Neural progenitor cell (in vitro differentiated cells): ENCODE measurements around the gene TINCR. TPM values are rescaled to one million over a fixed set of nuclear protein-coding genes. Genes with fewer than 3 reads are reported as not detected.

Experiments used
- DNase-seq: peaks from one replicate; pipeline ENCODE4 v3.0.0-alpha.2; 2016; ENCODE audit warnings: low spot score
- H2AFZ ChIP-seq: fragments of 200-600 bp; sonication (generic); replicated peaks from 2 replicates; pipeline ENCODE4 v1.6.1; 2016; ENCODE audit warnings: antibody characterized with exemption
- H3F3A ChIP-seq: fragments of 200-600 bp; sonication (generic); 2 replicates; pipeline ENCODE4 v1.6.1; 2016; ENCODE audit warnings: antibody characterized with exemption, low read depth
- H3K27ac ChIP-seq: fragments of 200-600 bp; sonication (generic); 2 replicates; pipeline ENCODE4 v1.5.1; 2016; ENCODE audit warnings: mild to moderate bottlenecking
- H3K27me3 ChIP-seq: fragments of 200-600 bp; sonication (generic); 2 replicates; pipeline ENCODE4 v1.6.1; 2016; ENCODE audit warnings: mild to moderate bottlenecking, moderate library complexity
- H3K36me3 ChIP-seq: fragments of 200-600 bp; sonication (generic); 2 replicates; pipeline ENCODE4 v1.5.1; 2016
- H3K4me1 ChIP-seq: fragments of 200-600 bp; sonication (generic); 2 replicates; pipeline ENCODE4 v1.6.1; 2016; ENCODE audit warnings: mixed run types
- H3K4me2 ChIP-seq: fragments of 200-600 bp; sonication (generic); 2 replicates; pipeline ENCODE4 v1.6.1; 2016
- H3K4me3 ChIP-seq: fragments of 200-600 bp; sonication (generic); 2 replicates; pipeline ENCODE4 v1.5.1; 2016
- H3K79me2 ChIP-seq: fragments of 200-600 bp; sonication (generic); 2 replicates; pipeline ENCODE4 v1.6.1; 2016; ENCODE audit warnings: low read depth
- H3K9ac ChIP-seq: fragments of 200-600 bp; sonication (generic); 2 replicates; pipeline ENCODE4 v1.6.1; 2016
- H3K9me3 ChIP-seq: fragments of 200-600 bp; sonication (generic); 2 replicates; pipeline ENCODE4 v1.5.1; 2016; ENCODE audit warnings: low read depth
- H4K20me1 ChIP-seq: fragments of 200-600 bp; sonication (generic); 2 replicates; pipeline ENCODE4 v1.6.1; 2016; ENCODE audit warnings: low read depth
- H3K27ac Mint-ChIP-seq: 3 replicates; pipeline ENCODE4 v1.8.0; 2021; ENCODE audit warnings: mixed read lengths
- H3K27me3 Mint-ChIP-seq: 2 replicates; pipeline ENCODE4 v1.8.0; 2022; ENCODE audit warnings: low read depth, mild to moderate bottlenecking, inconsistent platforms, moderate library complexity, mixed read lengths; ENCODE audit not compliant: insufficient read depth
- H3K36me3 Mint-ChIP-seq: 3 replicates; pipeline ENCODE4 v1.8.0; 2021; ENCODE audit warnings: mixed read lengths
- H3K4me1 Mint-ChIP-seq: 3 replicates; pipeline ENCODE4 v1.8.0; 2021; ENCODE audit warnings: mixed read lengths
- H3K4me3 Mint-ChIP-seq: 3 replicates; pipeline ENCODE4 v1.8.0; 2021; ENCODE audit warnings: mild to moderate bottlenecking, moderate library complexity, mixed read lengths
- H3K9me3 Mint-ChIP-seq: 3 replicates; pipeline ENCODE4 v1.8.0; 2020; ENCODE audit warnings: mixed read lengths
- EZH2 ChIP-seq: fragments of 200-600 bp; sonication (generic); IDR thresholded peaks from 2 replicates; pipeline ENCODE4 v1.6.1; 2017; ENCODE audit warnings: antibody characterized with exemption, mild to moderate bottlenecking, moderate library complexity
- EZH2phosphoT487 ChIP-seq: fragments of 200-600 bp; sonication (generic); IDR thresholded peaks from 2 replicates; pipeline ENCODE4 v1.6.1; 2017; ENCODE audit warnings: antibody characterized with exemption
- total RNA-seq: library from RNA; depleted of rRNA; stranded (reverse); fragments of >200 nt; gene quantifications from 2 replicates; pipeline ENCODE4 v1.2.3, GENCODE V29; 2015; ENCODE audit warnings: low replicate concordance
- TF ChIP-seq, protein P1 (sequence below): fragments of 200-600 bp; sonication (generic); IDR thresholded peaks from 2 replicates; pipeline ENCODE4 v1.5.1; 2017; ENCODE audit warnings: antibody characterized with exemption, mild to moderate bottlenecking

Gene TINCR
- total RNA-seq, 1 donor from 2014 or later, result 1.8 TPM

GRCh38 chr19:5600797-5601196 lies 33.0 kb upstream of the TINCR start:
- H3K4me3 ChIP-seq, result no peak overlapping the region
- no peaks in the 10 kb centered on the region for H3K4me1 ChIP-seq
- Mint-ChIP-seq H3K4me1 (no peaks in the 10 kb centered on the region), H3K9me3 (no peaks in the 10 kb centered on the region), H3K27me3 (no peaks in the 10 kb centered on the region), H3K36me3 (peaks cover 40% of the 10 kb centered on the region), H3K4me3 (no peak overlapping the region), H3K27ac (no peak overlapping the region)
- H3K27me3 ChIP-seq, result no peaks in the 10 kb centered on the region
- TF ChIP-seq, protein P1, sequence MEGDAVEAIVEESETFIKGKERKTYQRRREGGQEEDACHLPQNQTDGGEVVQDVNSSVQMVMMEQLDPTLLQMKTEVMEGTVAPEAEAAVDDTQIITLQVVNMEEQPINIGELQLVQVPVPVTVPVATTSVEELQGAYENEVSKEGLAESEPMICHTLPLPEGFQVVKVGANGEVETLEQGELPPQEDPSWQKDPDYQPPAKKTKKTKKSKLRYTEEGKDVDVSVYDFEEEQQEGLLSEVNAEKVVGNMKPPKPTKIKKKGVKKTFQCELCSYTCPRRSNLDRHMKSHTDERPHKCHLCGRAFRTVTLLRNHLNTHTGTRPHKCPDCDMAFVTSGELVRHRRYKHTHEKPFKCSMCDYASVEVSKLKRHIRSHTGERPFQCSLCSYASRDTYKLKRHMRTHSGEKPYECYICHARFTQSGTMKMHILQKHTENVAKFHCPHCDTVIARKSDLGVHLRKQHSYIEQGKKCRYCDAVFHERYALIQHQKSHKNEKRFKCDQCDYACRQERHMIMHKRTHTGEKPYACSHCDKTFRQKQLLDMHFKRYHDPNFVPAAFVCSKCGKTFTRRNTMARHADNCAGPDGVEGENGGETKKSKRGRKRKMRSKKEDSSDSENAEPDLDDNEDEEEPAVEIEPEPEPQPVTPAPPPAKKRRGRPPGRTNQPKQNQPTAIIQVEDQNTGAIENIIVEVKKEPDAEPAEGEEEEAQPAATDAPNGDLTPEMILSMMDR, result no peak
- no peak for TF ChIP-seq EZH2
- no peak for TF ChIP-seq EZH2phosphoT487
- peaks cover 21% of the 10 kb centered on the region for H4K20me1 ChIP-seq
- DNase-seq, result no peak
- no peaks in the 10 kb centered on the region for H3F3A ChIP-seq
- no peaks in the 10 kb centered on the region for H3K36me3 ChIP-seq
- H3K27ac ChIP-seq, result no peak overlapping the region
- no peaks in the 10 kb centered on the region for H3K9me3 ChIP-seq
- no peak overlapping the region for H3K9ac ChIP-seq
- H3K79me2 ChIP-seq, result peaks cover 11% of the 10 kb centered on the region
- H3K4me2 ChIP-seq, result no peak overlapping the region
- H2AFZ ChIP-seq, result no peak overlapping the region

DNA sequence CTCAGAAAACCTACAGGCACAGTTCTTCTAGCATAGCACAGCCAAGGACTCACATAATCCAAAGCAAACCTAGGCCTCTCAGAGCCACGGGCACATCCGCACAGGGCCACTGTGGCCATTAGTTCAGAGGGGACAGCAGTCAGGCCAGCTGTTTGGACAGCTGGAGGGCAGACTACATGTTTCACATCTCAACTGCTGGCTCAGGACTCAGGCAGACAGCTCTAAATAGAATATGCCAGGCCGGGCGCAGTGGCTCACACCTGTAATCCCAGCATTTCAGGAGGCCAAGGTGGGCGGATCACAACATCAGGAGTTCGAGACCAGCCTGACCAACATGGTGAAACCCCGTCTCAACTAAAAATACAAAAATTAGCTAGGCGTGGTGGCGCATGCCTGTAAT lies 28.0 kb upstream of the TINCR start:
- Histone ChIP-seq H3K9me3 (no peaks in the 10 kb centered on the region), H3K4me2 (no peak overlapping the region), H3K4me1 (no peaks in the 10 kb centered on the region), H3K4me3 (no peak overlapping the region), H2AFZ (no peak overlapping the region), H3K36me3 (no peaks in the 10 kb centered on the region), H3K27me3 (no peaks in the 10 kb centered on the region), H4K20me1 (peaks cover 6% of the 10 kb centered on the region), H3K27ac (no peak overlapping the region), H3K79me2 (no peaks in the 10 kb centered on the region), H3F3A (no peaks in the 10 kb centered on the region), H3K9ac (no peak overlapping the region)
- TF ChIP-seq, protein P1, result no peak
- TF ChIP-seq EZH2 (no peak), EZH2phosphoT487 (no peak)
- Mint-ChIP-seq H3K27ac (no peak overlapping the region), H3K36me3 (peaks cover 37% of the 10 kb centered on the region), H3K4me3 (no peak overlapping the region), H3K4me1 (peaks cover 14% of the 10 kb centered on the region), H3K9me3 (no peaks in the 10 kb centered on the region), H3K27me3 (no peaks in the 10 kb centered on the region)
- DNase-seq, result no peak

DNA sequence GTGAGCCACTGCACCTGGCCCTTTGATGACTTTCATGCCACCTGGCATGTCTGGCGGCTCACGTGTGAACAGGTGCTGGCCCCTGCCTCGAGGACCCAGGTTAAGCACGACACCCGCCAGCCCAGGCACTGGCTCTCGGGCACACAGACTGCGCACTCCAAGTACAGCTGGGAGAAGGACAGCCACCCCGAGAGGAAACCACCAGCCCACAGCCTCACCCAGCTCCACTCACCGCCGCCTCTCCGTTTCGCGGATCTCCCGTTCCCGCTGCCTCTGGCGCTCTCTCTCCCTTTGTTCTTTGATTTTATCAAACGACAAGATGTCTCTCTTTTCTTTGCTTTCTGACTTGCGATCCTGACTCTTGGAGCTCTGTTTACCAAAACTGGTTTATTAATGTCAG lies 27.4 kb upstream of the TINCR start:
- H3K27ac Mint-ChIP-seq, result no peak overlapping the region
- Histone ChIP-seq H3K27ac (no peak overlapping the region), H3K4me1 (no peaks in the 10 kb centered on the region), H2AFZ (no peak overlapping the region), H3K4me2 (no peak overlapping the region), H3K36me3 (no peaks in the 10 kb centered on the region), H3K4me3 (no peak overlapping the region), H3K27me3 (no peaks in the 10 kb centered on the region), H3K9me3 (no peaks in the 10 kb centered on the region), H3F3A (no peaks in the 10 kb centered on the region), H4K20me1 (peaks cover 4% of the 10 kb centered on the region), H3K79me2 (no peaks in the 10 kb centered on the region), H3K9ac (no peak overlapping the region)
- no peak for DNase-seq
- H3K4me3 Mint-ChIP-seq, result no peak overlapping the region
- TF ChIP-seq, protein P1, result no peak
- TF ChIP-seq EZH2 (no peak), EZH2phosphoT487 (no peak)
- no peaks in the 10 kb centered on the region for H3K9me3 Mint-ChIP-seq
- H3K36me3 Mint-ChIP-seq, result peaks cover 36% of the 10 kb centered on the region
- peaks cover 14% of the 10 kb centered on the region for H3K4me1 Mint-ChIP-seq
- H3K27me3 Mint-ChIP-seq, result no peaks in the 10 kb centered on the region

- Histone ChIP-seq H3K36me3 (no peaks in the 10 kb centered on the region), H3K4me3 (no peak overlapping the region), H3K27ac (no peak overlapping the region), H3K4me2 (no peak overlapping the region), H3F3A (no peaks in the 10 kb centered on the region), H3K4me1 (no peaks in the 10 kb centered on the region), H3K9me3 (no peaks in the 10 kb centered on the region), H4K20me1 (peaks cover 4% of the 10 kb centered on the region), H2AFZ (no peak overlapping the region), H3K9ac (no peak overlapping the region), H3K27me3 (no peaks in the 10 kb centered on the region), H3K79me2 (no peaks in the 10 kb centered on the region)
- peaks cover 14% of the 10 kb centered on the region for H3K4me1 Mint-ChIP-seq
- TF ChIP-seq EZH2phosphoT487, result no peak
- TF ChIP-seq, protein P1, result no peak
- TF ChIP-seq EZH2, result no peak
- peak overlapping the region; percentile 53 for H3K27ac Mint-ChIP-seq
- H3K36me3 Mint-ChIP-seq, result peaks cover 34% of the 10 kb centered on the region
- H3K27me3 Mint-ChIP-seq, result no peaks in the 10 kb centered on the region
- no peak overlapping the region for H3K4me3 Mint-ChIP-seq
- no peak for DNase-seq
- no peaks in the 10 kb centered on the region for H3K9me3 Mint-ChIP-seq
Measured at GRCh38 chr19:5594521-5594950, 26.8 kb upstream of the TINCR start.
